GM19043 (cell line): ENCODE data around the gene KPNA1.
"Not testable (repeated sequence)": the region's sequence is repeated elsewhere in the genome, so short reads cannot be mapped to it uniquely, and the experiment has no call there.

ENCODE experiments used
- ATAC-seq: cut with Tn5 transposase; IDR thresholded peaks from one replicate; pipeline ENCODE4 v1.9.1; 2021; ENCODE audit warnings: low read depth; ENCODE audit not compliant: unreplicated experiment

Gene KPNA1

GRCh38 chr3:122488262-122488973 lies 26.3 kb downstream of the KPNA1 start:
- ATAC-seq: no peak

GRCh38 chr3:122484985-122485384 lies 29.8 kb downstream of the KPNA1 start:
- no peak for ATAC-seq

- no peak for ATAC-seq
Observed at GRCh38 chr3:122481390-122481789, 33.3 kb downstream of the KPNA1 start.

- no peak for ATAC-seq
Observed at GRCh38 chr3:122476532-122476931, 38.2 kb downstream of the KPNA1 start.

GRCh38 chr3:122475316-122475715 lies 39.4 kb downstream of the KPNA1 start:
- no peak for ATAC-seq

- ATAC-seq: no peak
Observed at GRCh38 chr3:122469659-122470058, 45.1 kb downstream of the KPNA1 start.

GRCh38 chr3:122468896-122469533 lies 45.7 kb downstream of the KPNA1 start:
- ATAC-seq: peak; percentile 74

- no peak for ATAC-seq
Observed at GRCh38 chr3:122466701-122467240, 48.0 kb downstream of the KPNA1 start.

- no peak for ATAC-seq
Observed at GRCh38 chr3:122464659-122465058, 50.1 kb downstream of the KPNA1 start.

- no peak for ATAC-seq
Observed at GRCh38 chr3:122462406-122462805, 52.3 kb downstream of the KPNA1 start.

GRCh38 chr3:122461806-122462205 lies 52.9 kb downstream of the KPNA1 start:
- ATAC-seq: no peak

GRCh38 chr3:122458992-122459391 lies 55.7 kb downstream of the KPNA1 start:
- no peak for ATAC-seq

- no peak for ATAC-seq
Observed at GRCh38 chr3:122457706-122458105, 57.0 kb downstream of the KPNA1 start.

- ATAC-seq: no peak
Observed at GRCh38 chr3:122456074-122456473, 58.7 kb downstream of the KPNA1 start.

GRCh38 chr3:122451371-122451770 lies 63.4 kb downstream of the KPNA1 start:
- ATAC-seq: no peak

GRCh38 chr3:122448218-122448617 lies 66.5 kb downstream of the KPNA1 start:
- ATAC-seq: not testable (repeated sequence)

- not testable (repeated sequence) for ATAC-seq
Observed at GRCh38 chr3:122444491-122444887, 70.2 kb downstream of the KPNA1 start.

- not testable (repeated sequence) for ATAC-seq
Observed at GRCh38 chr3:122443762-122444490, 70.8 kb downstream of the KPNA1 start.

GRCh38 chr3:122443090-122443489 lies 71.6 kb downstream of the KPNA1 start:
- no peak for ATAC-seq

- ATAC-seq: no peak
Observed at GRCh38 chr3:122435950-122436349, 78.8 kb downstream of the KPNA1 start.

- no peak for ATAC-seq
Observed at GRCh38 chr3:122430371-122430770, 84.4 kb downstream of the KPNA1 start.
